ENCODE data around the gene AIFM3.
"Not testable (repeated sequence)": the region's sequence is repeated elsewhere in the genome, so short reads cannot be mapped to it uniquely, and the experiment has no call there.

Gene AIFM3, protein sequence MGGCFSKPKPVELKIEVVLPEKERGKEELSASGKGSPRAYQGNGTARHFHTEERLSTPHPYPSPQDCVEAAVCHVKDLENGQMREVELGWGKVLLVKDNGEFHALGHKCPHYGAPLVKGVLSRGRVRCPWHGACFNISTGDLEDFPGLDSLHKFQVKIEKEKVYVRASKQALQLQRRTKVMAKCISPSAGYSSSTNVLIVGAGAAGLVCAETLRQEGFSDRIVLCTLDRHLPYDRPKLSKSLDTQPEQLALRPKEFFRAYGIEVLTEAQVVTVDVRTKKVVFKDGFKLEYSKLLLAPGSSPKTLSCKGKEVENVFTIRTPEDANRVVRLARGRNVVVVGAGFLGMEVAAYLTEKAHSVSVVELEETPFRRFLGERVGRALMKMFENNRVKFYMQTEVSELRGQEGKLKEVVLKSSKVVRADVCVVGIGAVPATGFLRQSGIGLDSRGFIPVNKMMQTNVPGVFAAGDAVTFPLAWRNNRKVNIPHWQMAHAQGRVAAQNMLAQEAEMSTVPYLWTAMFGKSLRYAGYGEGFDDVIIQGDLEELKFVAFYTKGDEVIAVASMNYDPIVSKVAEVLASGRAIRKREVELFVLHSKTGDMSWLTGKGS

DNA sequence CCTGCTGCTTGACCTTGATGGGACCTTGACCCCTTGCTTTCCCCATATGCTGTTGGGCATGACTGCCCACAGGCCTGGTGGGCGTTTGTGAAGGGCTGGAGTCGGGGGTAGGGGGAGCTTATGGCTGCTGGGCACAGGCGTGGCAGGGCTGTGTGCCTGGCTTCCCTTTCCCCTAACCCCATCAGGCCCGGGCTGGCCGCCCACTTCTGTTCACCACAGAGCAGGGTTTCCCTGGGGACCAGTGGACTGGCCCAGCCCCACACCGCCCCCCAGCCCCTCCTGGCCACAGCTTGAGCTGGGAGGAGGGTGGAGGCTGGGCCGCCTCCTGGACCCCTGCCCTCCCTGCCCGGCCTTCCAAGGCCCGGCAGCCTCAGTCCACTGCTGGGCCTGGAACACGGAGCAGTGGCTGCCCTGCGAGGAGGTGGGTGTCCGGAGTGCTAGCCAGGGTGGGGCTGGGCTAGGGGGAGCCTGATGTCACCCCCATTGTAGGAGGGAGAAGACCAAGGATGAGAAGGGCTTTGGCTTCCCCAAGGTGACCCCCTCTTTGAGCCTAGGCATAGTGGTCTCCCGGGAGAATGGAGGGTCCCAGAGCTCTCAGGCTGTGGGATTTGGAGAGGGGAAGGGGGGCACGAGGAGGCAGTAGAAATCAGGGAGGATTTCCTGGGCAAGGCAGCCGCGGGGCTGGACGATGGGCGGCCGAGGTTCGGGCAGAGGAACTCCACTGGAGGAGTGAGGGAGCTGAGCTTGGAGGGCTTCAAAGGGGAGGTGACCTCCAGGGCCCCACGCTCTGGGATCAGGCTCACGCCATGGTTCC is at the start of gene AIFM3:
Gene AIFM3, plus strand, starts transcription at position 373 of the 814 bp plus-strand sequence. CDS start 690 bp downstream, outside the sequence.
- DNase-seq (ENCODE audit: low read depth in 2 of 2): no peak

DNA sequence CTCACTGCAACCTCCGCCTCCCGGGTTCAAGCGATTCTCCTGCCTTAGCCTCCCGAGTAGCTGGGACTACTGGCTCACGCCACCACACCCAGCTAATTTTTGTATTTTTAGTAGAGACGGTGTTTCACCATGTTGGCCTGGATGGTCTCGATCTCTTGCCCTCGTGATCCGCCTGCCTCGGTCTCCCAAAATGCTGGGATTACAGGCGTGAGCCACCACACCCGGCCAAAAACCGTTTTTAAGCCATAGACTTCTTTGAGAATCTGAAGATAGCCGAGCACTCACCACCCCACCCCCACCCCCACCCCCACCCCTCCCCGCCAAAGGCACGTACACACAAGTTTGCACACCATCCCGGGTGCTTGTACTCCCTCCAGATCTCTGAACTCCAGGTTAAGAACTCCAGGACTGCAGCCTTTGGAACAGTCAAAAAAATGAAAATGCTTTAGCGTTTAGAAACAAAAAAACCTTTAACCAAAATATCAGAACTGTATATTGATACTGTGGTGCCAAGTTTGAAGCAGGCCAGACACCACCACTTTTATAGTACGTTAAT is 48.3 kb upstream of the AIFM3 start:
- no peak for DNase-seq (ENCODE audit: low read depth in 2 of 2)

DNA sequence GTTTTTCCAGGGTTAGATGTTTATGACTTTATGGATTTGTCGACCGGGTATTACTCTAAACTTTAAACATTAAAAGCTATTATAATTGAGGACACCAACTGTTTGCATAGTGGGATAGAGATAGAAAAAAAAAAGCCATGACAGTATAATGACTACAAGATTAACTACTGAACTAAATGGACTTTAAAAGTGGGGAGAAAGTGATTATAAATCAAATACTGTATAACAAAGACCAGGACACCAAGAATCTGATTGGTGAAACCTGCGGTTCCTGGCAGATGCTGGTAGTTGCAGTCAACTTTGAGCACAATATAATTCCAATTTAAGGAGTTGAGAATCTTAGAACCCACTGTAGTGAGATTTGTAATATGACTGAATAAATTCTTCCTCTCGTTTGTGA is 47.3 kb upstream of the AIFM3 start:
- no peak for DNase-seq (ENCODE audit: low read depth in 2 of 2)

DNA sequence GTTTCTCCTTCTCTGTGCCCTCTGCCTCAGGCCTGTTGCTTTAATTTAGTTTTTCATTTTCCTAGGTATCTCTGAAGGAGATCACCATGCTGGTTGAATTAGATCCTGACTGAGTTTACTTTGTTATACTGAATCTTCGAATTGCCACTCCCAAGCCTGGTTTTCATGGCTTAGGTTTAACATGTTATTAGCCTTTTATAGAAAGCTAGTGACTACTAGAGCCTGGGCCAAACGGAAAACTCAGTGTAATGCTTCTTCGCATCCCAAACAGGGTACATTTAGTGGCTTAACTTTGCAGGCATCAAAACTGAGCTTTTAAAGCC is 46.2 kb upstream of the AIFM3 start:
- no peak for DNase-seq (ENCODE audit: low read depth in 2 of 2)

DNA sequence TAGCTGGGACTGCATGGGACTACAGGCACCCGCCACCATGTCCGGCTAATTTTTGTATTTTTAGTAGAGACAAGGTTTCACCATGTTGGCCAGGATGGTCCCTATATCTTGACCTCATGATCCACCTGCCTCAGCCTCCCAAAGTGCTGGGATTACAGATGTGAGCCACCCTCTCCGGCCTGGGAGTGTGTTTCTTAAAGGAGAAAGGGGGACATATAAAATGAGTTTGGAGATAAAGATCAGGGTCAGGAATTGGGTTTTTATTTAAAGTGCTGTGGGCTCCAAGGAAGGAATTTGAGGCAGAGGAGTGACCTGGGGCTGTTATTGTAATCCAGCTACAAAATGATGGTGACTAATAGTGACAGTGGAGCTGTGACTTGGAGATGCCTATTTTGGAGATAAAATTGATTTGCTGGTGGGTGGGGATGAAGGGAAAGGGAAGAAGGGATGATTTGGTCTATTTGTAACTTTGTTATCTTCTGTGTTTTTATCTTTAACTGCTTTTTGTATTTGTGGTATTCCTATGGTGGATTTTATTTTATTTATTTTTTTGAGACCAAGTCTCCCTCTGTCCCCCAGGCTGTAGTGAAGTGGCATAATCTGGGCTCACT is 44.8 kb upstream of the AIFM3 start:
- DNase-seq (ENCODE audit: low read depth in 2 of 2): no peak

DNA sequence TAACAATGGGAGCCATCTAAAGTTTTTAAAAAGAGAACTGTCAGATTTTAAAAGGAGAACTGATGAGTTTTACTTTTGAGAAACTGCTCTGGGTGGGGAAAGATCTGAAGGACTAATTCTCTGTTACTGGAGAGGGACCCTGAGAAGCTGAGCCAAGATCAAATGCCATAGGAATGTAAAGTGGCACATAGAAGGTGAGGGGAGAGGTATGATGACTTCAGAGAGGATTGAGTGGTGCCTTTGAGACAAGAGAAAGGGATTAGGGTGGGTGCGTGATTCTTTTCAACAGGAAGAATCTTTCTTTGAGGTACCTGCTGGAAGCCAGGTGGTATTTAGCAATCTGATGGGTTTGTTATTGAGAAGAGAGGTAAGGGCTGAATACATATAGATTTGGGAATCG is 40.8 kb upstream of the AIFM3 start:
- DNase-seq (ENCODE audit: low read depth in 2 of 2): no peak

DNA sequence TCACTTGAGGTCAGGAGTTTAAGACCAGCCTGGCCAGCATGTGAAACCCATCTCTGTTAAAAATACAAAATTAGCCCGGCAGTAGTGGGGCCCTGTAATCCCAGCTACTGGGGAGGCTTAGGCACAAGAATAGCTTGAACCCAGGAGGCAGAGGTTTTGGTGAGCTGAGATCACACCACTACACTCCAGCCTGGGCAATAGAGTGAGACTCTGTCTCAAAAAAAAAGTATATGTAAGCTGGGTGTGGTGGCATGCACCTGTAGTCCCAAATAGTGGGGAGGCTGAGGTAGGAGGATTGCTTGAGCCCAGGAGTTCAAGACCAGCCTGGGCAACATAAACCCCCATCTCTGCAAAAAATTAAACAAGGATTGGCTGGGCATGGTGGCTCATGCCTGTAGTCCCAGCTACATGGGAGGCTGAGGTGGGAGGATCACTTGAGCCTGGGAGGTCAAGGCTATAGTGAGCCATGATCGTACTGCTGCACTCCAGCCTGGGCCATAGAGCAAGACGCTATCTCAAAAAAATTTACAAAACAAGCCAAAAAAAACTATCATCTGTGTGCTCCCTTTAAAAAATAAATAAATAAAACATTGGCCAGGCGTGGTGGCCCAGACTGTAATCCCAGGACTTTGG is 39.0 kb upstream of the AIFM3 start:
- no peak for DNase-seq (ENCODE audit: low read depth in 2 of 2)

DNA sequence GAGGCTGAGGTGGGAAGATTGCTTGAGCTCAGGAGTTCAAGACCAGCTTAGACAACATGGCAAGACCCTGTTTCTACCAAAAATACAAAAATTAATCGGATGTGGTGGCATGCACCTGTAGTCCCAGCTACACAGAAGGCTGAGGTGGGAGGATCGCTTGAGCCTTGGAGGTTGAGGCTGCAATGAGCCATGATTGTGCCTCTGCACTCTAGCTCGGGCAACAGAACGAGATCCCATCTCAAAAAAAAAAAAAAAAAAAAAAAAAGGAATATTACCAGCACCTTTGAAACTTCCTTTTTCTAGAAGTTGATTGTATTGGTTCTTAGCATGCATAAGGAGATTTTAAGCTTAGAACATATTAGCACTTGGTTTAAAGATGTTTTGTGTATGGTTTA is 38.5 kb upstream of the AIFM3 start:
- DNase-seq (ENCODE audit: low read depth in 2 of 2): no peak

DNA sequence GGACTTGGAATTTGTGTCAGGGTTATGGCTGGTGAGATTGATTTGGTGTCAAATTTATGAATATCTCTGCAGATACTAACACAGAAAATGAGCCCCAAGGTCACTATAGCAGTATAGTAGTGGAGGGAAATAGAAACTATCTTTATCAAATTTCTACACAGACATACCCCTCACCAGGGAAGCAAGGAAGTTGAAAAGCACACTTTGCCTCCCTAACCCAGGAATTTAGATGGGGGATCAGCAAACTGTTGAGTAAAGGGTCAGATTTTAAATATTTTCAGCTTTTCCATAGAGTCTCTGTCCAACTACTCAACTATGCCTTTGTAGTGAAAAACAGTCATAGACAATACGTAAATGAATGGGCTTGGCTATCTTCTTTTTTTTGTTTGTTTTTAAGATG is 37.1 kb upstream of the AIFM3 start:
- DNase-seq (ENCODE audit: low read depth in 2 of 2): no peak

DNA sequence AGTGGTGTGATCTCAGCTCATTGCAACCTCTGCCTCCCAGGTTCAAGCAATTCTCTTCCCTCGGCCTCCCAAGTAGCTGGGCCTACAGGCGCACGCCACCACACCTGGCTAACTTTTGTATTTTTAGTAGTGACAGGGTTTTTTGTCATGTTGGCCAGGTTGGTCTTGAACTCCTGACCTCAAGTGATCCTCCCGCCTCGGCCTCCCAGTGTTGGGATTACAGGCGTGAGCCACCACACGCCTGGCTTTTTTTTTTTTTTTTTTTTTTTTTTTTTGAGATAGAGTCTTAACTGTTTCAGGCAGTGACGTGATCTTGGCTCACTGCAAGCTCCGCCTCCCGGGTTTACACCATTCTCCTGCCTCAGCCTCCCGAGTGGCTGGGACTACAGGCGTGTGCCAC is 36.6 kb upstream of the AIFM3 start:
- not testable (repeated sequence) for DNase-seq (ENCODE audit: low read depth in 2 of 2)

DNA sequence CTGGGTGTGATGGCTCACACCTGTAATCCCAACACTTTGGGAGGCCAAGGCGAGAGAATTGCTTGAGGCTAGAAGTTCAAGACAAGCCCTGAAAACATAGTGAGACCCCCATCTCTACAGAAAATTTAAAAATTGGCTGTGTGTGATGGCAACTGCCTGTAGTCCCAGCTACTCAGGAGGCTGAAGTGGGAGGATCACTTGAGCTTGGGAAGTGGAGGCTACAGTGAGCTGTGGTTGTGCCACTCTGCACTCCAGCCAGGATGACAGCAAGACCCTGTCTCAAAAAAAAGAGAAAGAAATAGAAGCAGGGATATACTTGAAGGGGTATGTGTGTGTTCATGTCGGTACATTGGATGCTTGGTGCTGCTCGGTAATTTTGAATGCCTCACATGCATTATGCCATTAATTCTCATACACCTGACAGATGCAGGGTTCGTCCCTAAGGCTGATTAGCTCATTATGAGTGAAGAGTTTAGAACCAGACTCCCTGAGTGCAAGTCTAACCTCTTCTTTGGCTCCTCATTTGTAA is 35.9 kb upstream of the AIFM3 start:
- DNase-seq (ENCODE audit: low read depth in 2 of 2): no peak

DNA sequence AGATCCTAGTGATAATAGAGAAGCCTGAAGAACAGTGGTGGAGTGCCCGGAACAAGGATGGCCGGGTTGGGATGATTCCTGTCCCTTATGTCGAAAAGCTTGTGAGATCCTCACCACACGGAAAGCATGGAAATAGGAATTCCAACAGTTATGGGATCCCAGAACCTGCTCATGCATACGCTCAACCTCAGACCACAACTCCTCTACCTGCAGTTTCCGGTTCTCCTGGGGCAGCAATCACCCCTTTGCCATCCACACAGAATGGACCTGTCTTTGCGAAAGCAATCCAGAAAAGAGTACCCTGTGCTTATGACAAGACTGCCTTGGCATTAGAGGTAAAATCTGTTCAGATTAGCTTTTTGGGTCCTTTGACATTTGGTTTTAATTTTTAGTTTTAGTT is 33.1 kb upstream of the AIFM3 start:
- no peak for DNase-seq (ENCODE audit: low read depth in 2 of 2)

DNA sequence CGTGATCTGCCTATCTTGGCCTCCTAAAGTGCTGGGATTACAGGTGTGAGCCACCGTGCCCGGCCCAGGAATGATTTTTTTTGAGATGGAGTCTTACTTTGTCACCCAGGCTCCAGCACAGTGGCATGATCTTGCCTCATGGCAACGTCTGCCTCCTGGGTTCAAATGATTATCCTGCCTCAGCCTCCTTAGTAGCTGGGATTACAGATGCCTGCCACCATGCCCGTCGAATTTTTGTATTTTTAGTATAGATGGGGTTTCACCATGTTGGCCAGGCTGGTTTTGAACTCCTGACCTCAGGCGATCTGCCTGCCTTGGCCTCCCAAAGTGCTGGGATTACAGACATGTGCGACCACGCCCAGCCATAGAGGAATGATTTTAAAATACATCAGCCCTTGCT is 32.0 kb upstream of the AIFM3 start:
- DNase-seq (ENCODE audit: low read depth in 2 of 2): not testable (repeated sequence)

DNA sequence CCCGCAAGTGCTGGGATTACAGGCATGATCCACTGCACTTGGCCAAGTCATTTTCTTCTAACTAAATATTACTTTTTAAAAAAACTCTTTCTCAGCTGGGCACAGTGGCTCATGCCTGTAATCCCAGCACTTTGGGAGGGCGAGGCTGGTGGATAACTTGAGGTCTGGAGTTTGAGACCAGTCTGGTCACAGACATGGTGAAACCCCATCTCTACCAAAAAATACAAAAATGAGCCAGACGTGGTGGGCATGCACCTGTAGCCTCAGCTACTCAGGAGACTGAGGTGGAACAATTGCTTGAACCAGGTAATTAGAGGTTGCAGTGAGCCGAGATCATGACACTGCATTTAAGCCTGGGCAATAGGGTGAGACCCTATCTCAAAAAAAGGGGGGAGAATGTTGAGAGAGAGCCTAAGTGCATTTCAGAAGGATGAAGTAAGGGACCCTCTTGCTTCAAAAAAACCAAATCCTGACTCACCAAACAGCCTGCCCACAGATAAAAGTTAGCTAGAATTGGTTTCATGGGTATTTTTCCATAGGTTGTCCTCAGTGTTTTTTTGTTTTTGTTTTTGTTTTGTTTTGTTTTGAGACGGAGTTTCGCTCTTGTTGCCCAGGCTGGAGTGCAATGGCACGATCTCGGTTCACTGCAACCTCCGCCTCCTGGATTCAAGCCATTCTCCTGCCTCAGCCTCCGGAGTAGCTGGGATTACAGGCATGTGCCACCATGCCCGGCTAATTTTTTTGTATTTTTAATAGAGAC is 31.1 kb upstream of the AIFM3 start:
- not testable (repeated sequence) for DNase-seq (ENCODE audit: low read depth in 2 of 2)

DNA sequence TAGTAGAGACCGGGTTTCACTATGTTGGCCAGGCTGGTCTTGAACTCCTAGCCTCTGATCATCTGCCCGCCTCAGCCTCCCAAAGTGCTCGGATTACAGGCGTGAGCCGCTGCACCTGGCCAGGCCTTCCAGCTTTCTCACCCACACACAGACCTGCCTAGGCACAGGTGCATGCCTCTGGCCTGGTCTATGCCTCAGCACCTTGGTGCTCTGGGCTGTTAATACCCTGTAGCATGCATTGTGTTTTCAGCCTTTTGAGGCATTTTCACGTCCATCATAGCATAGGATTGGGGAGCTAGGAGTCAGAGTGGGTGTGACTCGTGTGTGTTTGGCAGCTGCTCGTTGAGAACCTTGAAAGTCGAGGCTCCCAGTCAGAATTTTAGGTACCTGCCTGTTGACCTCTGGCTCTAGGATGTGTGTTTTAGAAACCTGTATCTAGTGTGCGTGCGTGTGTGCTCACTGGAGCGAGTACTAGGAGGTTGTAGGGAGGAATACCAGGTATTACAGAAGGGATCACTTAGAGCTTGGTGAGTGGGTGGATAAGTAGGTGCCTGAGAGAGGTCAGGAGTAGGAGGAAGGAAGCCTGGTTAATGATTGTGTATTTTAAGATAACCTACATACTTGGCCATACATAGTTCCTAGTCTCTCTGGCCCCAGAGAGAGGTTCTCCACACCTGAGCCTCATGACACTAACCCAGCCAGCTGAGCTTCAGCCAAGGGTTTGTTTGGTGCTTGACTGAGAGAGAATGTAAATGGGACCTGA is 29.8 kb upstream of the AIFM3 start:
- DNase-seq (ENCODE audit: low read depth in 2 of 2): no peak

DNA sequence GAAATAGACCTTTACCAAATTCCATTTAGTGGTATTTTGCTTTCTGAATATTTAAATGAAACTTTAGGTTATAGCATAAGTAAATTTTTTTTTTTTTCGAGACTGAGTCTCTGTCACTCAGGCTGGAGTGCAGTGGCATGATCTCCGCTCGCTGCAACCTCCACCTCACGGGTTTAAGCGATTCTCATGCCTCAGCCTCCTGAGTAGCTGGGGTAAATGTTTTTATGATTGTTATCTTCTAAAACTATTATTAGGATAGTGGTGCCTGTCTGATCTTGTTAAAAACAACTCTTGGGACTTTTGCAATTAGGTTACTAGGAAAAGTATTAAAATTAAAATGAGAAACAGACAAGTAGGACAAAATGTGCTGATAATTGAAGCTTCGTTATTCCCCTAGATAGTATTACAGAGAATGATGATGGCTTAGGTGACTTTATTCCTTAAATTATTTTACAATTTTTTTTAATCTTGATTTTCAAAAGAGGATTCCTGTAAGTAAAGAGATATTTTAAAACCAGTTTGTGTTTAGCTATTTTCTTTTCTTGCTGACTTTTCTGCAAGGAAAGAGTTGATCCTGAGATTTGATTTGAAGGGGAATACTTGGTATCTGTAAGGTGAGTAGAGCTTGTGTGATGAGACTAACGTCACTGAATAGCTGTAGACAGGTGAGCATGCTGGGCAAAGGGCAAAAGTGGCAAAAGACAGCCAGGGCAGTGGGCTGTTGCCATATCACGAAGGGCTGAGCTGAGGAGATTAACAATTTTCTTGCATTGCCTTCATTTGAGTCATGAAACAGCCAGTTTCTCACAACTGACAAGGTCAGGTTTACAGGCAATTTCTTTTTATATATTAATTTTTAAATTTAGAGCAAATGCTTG is 29.0 kb upstream of the AIFM3 start:
- no peak for DNase-seq (ENCODE audit: low read depth in 2 of 2)

DNA sequence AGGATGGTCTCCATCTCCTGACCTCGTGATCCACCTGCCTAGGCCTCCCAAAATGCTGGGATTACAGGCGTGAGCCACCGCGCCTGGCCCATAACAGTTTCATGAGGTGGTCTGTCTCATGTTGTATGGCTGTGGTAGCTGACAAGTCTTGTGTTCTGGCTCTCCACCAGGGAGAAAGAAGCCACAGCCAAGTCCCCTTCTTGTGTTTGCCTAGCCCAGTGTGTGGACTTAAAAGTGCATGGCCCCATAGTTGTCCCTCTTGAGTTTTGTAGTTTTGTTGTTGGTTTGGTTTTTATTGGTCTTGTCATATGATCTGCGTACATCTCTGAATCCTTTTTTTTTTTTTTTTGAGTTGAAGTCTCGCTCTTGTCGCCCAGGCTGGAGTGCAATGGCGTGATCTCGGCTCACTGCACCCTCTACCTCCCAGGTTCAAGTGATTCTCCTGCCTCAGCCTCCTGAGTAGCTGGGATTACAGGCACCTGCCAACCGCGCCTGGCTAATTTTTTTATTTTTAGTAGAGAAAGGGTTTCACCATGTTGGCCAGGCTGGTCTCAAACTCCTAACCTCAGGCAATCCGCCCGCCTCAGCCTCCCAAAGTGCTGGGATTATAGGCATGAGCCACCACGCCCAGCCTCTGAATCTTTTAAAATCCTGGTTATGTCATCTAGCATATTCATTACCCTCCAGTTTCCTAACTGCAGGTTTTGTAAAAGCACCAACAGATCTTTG is 27.4 kb upstream of the AIFM3 start:
- DNase-seq (ENCODE audit: low read depth in 2 of 2): not testable (repeated sequence)

DNA sequence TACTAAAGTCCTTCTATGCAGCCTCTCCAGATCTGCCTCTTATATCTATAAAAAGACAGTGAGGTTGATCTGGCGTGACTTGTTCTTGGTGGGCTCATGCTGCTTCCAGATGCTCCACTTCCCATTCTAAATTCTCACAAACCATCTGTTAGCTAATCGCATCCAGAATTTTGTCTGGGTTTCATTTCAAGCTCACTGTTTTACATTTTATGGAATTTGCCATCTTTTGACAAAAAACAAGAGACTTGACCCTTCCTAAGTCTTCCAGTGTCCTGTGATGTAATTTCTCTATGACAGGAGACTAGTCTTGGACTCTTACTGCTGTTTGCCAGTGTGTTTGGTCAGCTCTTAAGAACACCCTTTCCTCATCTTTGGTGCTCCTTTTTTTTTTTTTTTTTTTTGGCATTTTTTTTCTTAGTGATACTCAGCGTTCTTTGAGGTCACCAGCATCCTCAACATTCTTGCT is 26.8 kb upstream of the AIFM3 start:
- DNase-seq (ENCODE audit: low read depth in 2 of 2): no peak
